DND-41 (cell line): ENCODE measurements around the gene TIRAP.
"Not testable (repeated sequence)": the region's sequence is repeated elsewhere in the genome, so short reads cannot be mapped to it uniquely, and the experiment has no call there.

Experiments used
- ATAC-seq: fragments of 200-7000 bp; cut with Tn5 transposase; 3 replicates; pipeline ENCODE4 v1.9.1; 2021; ENCODE audit warnings: low read depth; ENCODE audit not compliant: insufficient read depth
- DNase-seq: peaks from one replicate; pipeline ENCODE4 v3.0.0-alpha.2; 2020
- H2AFZ ChIP-seq: 2 replicates; pipeline ENCODE4 v1.6.0; 2012; ENCODE audit warnings: low read depth, low read length
- H3K27ac ChIP-seq: 2 replicates; pipeline ENCODE4 v1.5.1; 2012; ENCODE audit warnings: low read length, inconsistent platforms
- H3K27me3 ChIP-seq: fragments of 200-600 bp; sonication (generic); 2 replicates; pipeline ENCODE4 v1.6.0; 2012; ENCODE audit warnings: low read length, mild to moderate bottlenecking, inconsistent platforms; ENCODE audit not compliant: insufficient read depth, poor library complexity
- H3K36me3 ChIP-seq: 2 replicates; pipeline ENCODE4 v1.5.1; 2012; ENCODE audit warnings: low read length, inconsistent platforms; ENCODE audit not compliant: insufficient read depth
- H3K4me1 ChIP-seq: 2 replicates; pipeline ENCODE4 v1.5.1; 2012; ENCODE audit warnings: mild to moderate bottlenecking, low read length; ENCODE audit not compliant: insufficient read depth
- H3K4me2 ChIP-seq: 2 replicates; pipeline ENCODE4 v1.6.0; 2012; ENCODE audit warnings: mild to moderate bottlenecking, moderate library complexity, low read length, inconsistent platforms; ENCODE audit not compliant: insufficient read depth
- H3K4me3 ChIP-seq, 2 experiments: fragments of 200-600 bp in 1 of 2; shearing (Covaris generic) in 1 of 2; 2 replicates each; pipeline ENCODE4 v1.5.1; 2012 to 2016; ENCODE audit warnings: inconsistent platforms in 2 of 2, low read length in 2 of 2, mild to moderate bottlenecking in 2 of 2, low read depth in 1 of 2, moderate library complexity in 1 of 2
- H3K79me2 ChIP-seq: 2 replicates; pipeline ENCODE4 v1.6.0; 2012; ENCODE audit warnings: low read length, inconsistent platforms; ENCODE audit not compliant: insufficient read depth
- H3K9ac ChIP-seq: 2 replicates; pipeline ENCODE4 v1.6.0; 2012; ENCODE audit warnings: low read depth, mild to moderate bottlenecking, inconsistent platforms, low read length, moderate library complexity
- H3K9me3 ChIP-seq: 2 replicates; pipeline ENCODE4 v1.5.1; 2012; ENCODE audit warnings: low read length, moderate library complexity, mild to moderate bottlenecking, inconsistent platforms; ENCODE audit not compliant: insufficient read depth, severe bottlenecking
- H4K20me1 ChIP-seq: 2 replicates; pipeline ENCODE4 v1.6.0; 2012; ENCODE audit warnings: low read length; ENCODE audit not compliant: insufficient read depth
- EZH2 ChIP-seq: IDR thresholded peaks from 3 replicates; pipeline ENCODE4 v1.6.1; 2012; ENCODE audit warnings: borderline replicate concordance, low read depth, mild to moderate bottlenecking, moderate library complexity, low read length, inconsistent platforms; ENCODE audit not compliant: severe bottlenecking
- TF ChIP-seq, protein P1 (sequence below): IDR thresholded peaks from 2 replicates; pipeline ENCODE4 v1.5.1; 2012; ENCODE audit warnings: borderline replicate concordance, low read length, moderate library complexity, mild to moderate bottlenecking; ENCODE audit not compliant: poor library complexity, severe bottlenecking; ENCODE audit errors: extremely low read depth

The TIRAP gene

DNA sequence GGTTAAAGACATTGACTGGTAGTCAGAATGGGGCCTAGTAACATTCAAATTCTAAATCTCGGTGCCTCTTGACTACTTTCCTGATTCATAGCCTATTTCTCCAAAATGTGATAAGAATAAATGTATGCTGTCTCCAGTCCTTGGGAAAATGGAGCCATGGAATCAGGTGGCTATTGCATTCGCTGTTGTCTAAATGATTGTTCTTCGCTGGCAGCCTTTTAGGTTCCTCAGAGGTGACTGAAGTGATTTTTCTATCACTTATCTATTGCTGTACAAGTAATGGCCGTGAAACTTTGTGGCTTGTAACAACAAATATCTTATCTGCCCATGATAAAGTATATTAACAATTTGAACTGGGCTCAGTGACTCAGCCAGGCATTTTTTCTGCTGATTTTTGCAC lies 29.6 kb upstream of the TIRAP start:
- Histone ChIP-seq H3K4me2 (no peak overlapping the region), H3K9ac (no peak overlapping the region), H4K20me1 (no peaks in the 10 kb centered on the region), H3K27ac (no peak overlapping the region), H3K36me3 (peaks cover 70% of the 10 kb centered on the region), H3K4me3 (no peak overlapping the region), H2AFZ (no peak overlapping the region), H3K4me1 (no peaks in the 10 kb centered on the region), H3K79me2 (no peaks in the 10 kb centered on the region), H3K9me3 (no peaks in the 10 kb centered on the region), H3K27me3 (no peaks in the 10 kb centered on the region)
- TF ChIP-seq, protein P1, sequence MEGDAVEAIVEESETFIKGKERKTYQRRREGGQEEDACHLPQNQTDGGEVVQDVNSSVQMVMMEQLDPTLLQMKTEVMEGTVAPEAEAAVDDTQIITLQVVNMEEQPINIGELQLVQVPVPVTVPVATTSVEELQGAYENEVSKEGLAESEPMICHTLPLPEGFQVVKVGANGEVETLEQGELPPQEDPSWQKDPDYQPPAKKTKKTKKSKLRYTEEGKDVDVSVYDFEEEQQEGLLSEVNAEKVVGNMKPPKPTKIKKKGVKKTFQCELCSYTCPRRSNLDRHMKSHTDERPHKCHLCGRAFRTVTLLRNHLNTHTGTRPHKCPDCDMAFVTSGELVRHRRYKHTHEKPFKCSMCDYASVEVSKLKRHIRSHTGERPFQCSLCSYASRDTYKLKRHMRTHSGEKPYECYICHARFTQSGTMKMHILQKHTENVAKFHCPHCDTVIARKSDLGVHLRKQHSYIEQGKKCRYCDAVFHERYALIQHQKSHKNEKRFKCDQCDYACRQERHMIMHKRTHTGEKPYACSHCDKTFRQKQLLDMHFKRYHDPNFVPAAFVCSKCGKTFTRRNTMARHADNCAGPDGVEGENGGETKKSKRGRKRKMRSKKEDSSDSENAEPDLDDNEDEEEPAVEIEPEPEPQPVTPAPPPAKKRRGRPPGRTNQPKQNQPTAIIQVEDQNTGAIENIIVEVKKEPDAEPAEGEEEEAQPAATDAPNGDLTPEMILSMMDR, result no peak
- TF ChIP-seq EZH2, result no peak
- no peak for DNase-seq
- no peak for ATAC-seq

DNA sequence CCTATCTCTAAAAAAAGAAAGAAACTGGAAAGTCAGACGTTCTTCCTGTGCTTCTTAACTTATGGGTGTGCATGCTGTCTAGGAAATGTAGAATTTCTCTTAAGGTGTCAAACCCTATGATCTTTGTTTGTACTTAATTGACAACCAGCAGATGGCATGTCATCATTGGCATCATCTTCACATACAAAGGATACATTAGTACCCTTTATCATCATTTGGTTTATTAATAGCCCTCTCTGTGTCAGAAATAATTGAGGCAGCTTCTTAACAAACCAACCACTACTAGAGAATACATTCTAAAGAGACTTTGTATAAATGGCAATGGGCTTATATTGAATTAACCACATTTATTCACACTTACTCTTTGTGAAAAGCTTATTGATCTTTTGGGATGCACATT lies 28.1 kb upstream of the TIRAP start:
- DNase-seq, result no peak
- Histone ChIP-seq H3K4me3 (no peak overlapping the region), H3K79me2 (no peaks in the 10 kb centered on the region), H3K9ac (no peak overlapping the region), H2AFZ (no peak overlapping the region), H3K4me2 (no peak overlapping the region), H3K36me3 (peaks cover 65% of the 10 kb centered on the region), H3K9me3 (no peaks in the 10 kb centered on the region), H3K27me3 (no peaks in the 10 kb centered on the region), H3K4me1 (no peaks in the 10 kb centered on the region), H4K20me1 (no peaks in the 10 kb centered on the region), H3K27ac (no peak overlapping the region)
- no peak for ATAC-seq
- no peak for TF ChIP-seq EZH2
- TF ChIP-seq, protein P1, result no peak

DNA sequence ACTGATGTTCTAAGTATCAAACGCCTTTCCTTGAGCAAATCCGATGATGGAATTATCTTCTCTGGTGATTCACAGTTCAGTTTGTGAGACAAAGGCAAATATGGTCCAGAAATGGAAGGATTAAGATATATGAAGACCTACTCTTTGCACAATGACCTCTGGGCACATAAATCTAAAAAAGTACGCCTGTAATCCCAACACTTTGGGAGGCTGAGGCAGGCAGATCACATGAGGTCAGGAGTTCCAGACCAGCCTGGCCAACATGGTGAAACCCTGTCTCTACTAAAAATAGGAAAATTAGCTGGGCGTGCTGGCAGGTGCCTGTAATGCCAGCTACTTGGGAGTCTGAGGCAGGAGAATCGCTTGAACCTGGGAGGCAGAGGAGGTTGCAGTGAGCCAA lies 27.4 kb upstream of the TIRAP start:
- not testable (repeated sequence) for H3K27ac ChIP-seq, ATAC-seq, H3K4me3 ChIP-seq, DNase-seq, H3K4me1 ChIP-seq, H3K9ac ChIP-seq, H3K27me3 ChIP-seq, H2AFZ ChIP-seq, H3K79me2 ChIP-seq, H3K4me2 ChIP-seq, H3K9me3 ChIP-seq, H4K20me1 ChIP-seq
- H3K36me3 ChIP-seq, result peaks cover 63% of the 10 kb centered on the region

DNA sequence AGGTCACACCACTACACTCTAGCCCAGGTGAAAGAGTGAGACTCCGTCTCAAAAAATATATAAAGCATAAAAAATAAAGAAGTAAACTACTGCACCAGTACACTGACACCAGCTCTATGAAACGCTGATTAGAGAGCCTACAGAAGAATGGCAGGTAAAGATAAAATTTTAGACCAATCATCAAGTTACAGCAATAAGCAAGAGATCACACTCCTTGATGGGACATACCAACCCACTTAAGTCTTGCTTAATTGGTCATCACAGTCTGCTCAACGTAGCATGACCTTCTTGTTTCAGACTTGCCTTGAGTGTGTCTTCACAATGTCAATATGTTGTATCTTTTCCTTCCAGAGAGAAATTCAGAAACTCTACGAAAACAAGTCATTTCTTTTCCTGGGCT lies 26.7 kb upstream of the TIRAP start:
- TF ChIP-seq, protein P1, result no peak
- no peak for TF ChIP-seq EZH2
- H3K27me3 ChIP-seq, result no peaks in the 10 kb centered on the region
- DNase-seq (no peak), ATAC-seq (no peak)
- H3K9me3 ChIP-seq, result no peaks in the 10 kb centered on the region
- H4K20me1 ChIP-seq, result no peaks in the 10 kb centered on the region
- H3K4me3 ChIP-seq, result no peak overlapping the region
- no peaks in the 10 kb centered on the region for H3K79me2 ChIP-seq
- H3K36me3 ChIP-seq, result peaks cover 57% of the 10 kb centered on the region
- no peak overlapping the region for H2AFZ ChIP-seq
- no peak overlapping the region for H3K4me2 ChIP-seq
- H3K27ac ChIP-seq, result no peak overlapping the region
- no peak overlapping the region for H3K9ac ChIP-seq
- H3K4me1 ChIP-seq, result no peaks in the 10 kb centered on the region
